ENCODE data around the gene SHROOM3.

DNA sequence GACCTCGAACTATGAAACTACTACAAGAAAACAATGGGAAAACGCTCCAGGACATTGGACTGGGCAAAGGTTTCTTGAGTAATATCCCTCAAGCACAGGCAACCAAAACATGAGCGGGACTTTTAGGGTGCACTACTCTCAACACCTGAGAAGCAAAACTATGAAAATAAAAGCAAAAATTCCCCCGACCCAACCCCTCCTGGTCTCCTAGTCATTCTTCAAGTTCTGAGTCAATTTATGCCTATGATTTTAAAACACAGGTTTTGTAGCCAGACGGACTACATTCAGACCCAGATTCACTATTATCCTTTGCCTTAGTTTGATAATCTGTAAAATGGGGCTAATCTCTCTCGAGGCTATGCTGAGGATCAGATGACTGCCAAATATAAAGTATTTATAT lies 365.9 kb downstream of the SHROOM3 start:
- TF ChIP-seq CREB1 (CRISPR knock-in tag; IDR thresholded peaks at IDR 0.05; ENCODE audit: low read depth) = no peak
- no peak for TF ChIP-seq EZH2phosphoT487 (IDR thresholded peaks at IDR 0.05; ENCODE audit: unreplicated experiment)
- TF ChIP-seq EZH2 (IDR thresholded peaks at IDR 0.05; ENCODE audit: low read depth, unreplicated experiment) = no peak
- TF ChIP-seq, protein P1, sequence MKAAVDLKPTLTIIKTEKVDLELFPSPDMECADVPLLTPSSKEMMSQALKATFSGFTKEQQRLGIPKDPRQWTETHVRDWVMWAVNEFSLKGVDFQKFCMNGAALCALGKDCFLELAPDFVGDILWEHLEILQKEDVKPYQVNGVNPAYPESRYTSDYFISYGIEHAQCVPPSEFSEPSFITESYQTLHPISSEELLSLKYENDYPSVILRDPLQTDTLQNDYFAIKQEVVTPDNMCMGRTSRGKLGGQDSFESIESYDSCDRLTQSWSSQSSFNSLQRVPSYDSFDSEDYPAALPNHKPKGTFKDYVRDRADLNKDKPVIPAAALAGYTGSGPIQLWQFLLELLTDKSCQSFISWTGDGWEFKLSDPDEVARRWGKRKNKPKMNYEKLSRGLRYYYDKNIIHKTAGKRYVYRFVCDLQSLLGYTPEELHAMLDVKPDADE (IDR thresholded peaks at IDR 0.05) = no peak
- TF ChIP-seq, protein P2, sequence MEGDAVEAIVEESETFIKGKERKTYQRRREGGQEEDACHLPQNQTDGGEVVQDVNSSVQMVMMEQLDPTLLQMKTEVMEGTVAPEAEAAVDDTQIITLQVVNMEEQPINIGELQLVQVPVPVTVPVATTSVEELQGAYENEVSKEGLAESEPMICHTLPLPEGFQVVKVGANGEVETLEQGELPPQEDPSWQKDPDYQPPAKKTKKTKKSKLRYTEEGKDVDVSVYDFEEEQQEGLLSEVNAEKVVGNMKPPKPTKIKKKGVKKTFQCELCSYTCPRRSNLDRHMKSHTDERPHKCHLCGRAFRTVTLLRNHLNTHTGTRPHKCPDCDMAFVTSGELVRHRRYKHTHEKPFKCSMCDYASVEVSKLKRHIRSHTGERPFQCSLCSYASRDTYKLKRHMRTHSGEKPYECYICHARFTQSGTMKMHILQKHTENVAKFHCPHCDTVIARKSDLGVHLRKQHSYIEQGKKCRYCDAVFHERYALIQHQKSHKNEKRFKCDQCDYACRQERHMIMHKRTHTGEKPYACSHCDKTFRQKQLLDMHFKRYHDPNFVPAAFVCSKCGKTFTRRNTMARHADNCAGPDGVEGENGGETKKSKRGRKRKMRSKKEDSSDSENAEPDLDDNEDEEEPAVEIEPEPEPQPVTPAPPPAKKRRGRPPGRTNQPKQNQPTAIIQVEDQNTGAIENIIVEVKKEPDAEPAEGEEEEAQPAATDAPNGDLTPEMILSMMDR (conservative IDR thresholded peaks at IDR 0.05; ENCODE audit: low read depth in 2 of 2) = no peak
- no peak for TF ChIP-seq ZNF114 (CRISPR knock-in tag; IDR thresholded peaks at IDR 0.05)
- TF ChIP-seq, protein P3, sequence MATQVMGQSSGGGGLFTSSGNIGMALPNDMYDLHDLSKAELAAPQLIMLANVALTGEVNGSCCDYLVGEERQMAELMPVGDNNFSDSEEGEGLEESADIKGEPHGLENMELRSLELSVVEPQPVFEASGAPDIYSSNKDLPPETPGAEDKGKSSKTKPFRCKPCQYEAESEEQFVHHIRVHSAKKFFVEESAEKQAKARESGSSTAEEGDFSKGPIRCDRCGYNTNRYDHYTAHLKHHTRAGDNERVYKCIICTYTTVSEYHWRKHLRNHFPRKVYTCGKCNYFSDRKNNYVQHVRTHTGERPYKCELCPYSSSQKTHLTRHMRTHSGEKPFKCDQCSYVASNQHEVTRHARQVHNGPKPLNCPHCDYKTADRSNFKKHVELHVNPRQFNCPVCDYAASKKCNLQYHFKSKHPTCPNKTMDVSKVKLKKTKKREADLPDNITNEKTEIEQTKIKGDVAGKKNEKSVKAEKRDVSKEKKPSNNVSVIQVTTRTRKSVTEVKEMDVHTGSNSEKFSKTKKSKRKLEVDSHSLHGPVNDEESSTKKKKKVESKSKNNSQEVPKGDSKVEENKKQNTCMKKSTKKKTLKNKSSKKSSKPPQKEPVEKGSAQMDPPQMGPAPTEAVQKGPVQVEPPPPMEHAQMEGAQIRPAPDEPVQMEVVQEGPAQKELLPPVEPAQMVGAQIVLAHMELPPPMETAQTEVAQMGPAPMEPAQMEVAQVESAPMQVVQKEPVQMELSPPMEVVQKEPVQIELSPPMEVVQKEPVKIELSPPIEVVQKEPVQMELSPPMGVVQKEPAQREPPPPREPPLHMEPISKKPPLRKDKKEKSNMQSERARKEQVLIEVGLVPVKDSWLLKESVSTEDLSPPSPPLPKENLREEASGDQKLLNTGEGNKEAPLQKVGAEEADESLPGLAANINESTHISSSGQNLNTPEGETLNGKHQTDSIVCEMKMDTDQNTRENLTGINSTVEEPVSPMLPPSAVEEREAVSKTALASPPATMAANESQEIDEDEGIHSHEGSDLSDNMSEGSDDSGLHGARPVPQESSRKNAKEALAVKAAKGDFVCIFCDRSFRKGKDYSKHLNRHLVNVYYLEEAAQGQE (IDR thresholded peaks at IDR 0.05; ENCODE audit: unreplicated experiment) = no peak

Measured in GM23338 (cell line).